Activated T-helper 2 cell treated with anti-CD3 and anti-CD28 coated beads, Interferon-gamma antibody, Interleukin-2, Interleukin-4, amounts not matched to agents 10 μg/mL and 5 μg/mL and 100 μg/mL, durations not matched to agents 14 hours and 24 hours and 36 hours (primary cell): ENCODE data around the gene PEAK1. TPM values are rescaled to one million over a fixed set of nuclear protein-coding genes. Genes with fewer than 3 reads are reported as not detected.

Experiments
- DNase-seq: peaks from one replicate; pipeline ENCODE4 v3.0.0; 2021; ENCODE audit warnings: low spot score
- H3K27ac Mint-ChIP-seq: one replicate; pipeline ENCODE4 v1.8.0; 2021; ENCODE audit warnings: mixed read lengths
- H3K27me3 Mint-ChIP-seq: one replicate; pipeline ENCODE4 v1.8.0; 2021; ENCODE audit warnings: low read depth, mixed read lengths
- H3K36me3 Mint-ChIP-seq: one replicate; pipeline ENCODE4 v1.8.0; 2021; ENCODE audit warnings: low read depth, mixed read lengths
- H3K4me1 Mint-ChIP-seq: one replicate; pipeline ENCODE4 v1.8.0; 2021; ENCODE audit warnings: low read depth, mixed read lengths
- H3K4me3 Mint-ChIP-seq: one replicate; pipeline ENCODE4 v1.8.0; 2021; ENCODE audit warnings: low read depth, mild to moderate bottlenecking, moderate library complexity, mixed read lengths
- H3K9me3 Mint-ChIP-seq: one replicate; pipeline ENCODE4 v1.8.0; 2021; ENCODE audit warnings: mixed read lengths
- intact Hi-C: fragments of 100-400 bp; cut with micrococcal nuclease; formaldehyde crosslinking; loops from one replicate; pipeline ENCODE4 v1.15.1; 2023
- total RNA-seq: library from RNA; stranded (reverse); gene quantifications from 2 replicates; pipeline ENCODE4 v1.2.3, GENCODE V29; 2022

PEAK1 gene
- total RNA-seq, 1 donor from 2014 or later = 26.0 TPM

DNA sequence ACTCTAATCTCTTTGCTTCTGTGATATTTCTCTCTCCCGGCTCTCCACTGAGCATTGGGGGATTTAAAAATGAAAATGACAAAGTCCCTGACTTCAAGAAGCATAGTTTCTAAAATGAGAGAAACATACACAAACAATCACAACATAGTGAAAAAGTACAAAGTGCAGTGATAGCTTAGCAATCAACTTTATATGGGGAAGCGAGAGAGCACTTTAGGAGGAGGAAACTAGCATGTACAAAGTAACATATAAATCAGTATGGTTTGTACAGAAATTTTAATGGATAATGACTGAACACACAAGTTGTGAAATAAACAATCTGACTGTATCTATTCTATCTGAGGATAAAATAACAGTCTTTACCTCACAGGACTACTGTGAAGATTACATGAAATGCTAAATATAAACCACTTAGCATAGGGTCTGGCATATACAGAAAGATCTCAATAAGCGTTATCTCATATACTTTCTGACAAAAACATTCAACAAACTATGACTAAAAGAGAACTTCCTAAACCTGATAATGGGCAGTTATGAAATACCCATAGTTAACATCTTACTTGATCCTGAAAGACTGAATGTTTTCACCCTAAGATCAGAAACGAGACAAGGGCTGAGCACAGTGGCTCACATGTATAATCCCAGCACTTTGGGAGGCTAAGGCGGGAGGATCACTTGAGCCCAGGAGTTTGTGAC is 61.2 kb downstream of the PEAK1 start:
- Mint-ChIP-seq H3K4me1 (peaks cover 8% of the 10 kb centered on the region), H3K27ac (no peak overlapping the region), H3K27me3 (no peaks in the 10 kb centered on the region), H3K9me3 (no peaks in the 10 kb centered on the region), H3K4me3 (no peak overlapping the region), H3K36me3 (peaks cover 7% of the 10 kb centered on the region)
- DNase-seq = no peak
- intact Hi-C loops = loop anchor here (5.0 kb wide), 1 partner anchor 44 kb away; no protein-coding TSS in a partner anchor

GRCh38 chr15:77356305-77356704 is 63.6 kb downstream of the PEAK1 start:
- H3K36me3 Mint-ChIP-seq = no peaks in the 10 kb centered on the region
- no peak for DNase-seq
- no peak overlapping the region for H3K27ac Mint-ChIP-seq
- no peaks in the 10 kb centered on the region for H3K27me3 Mint-ChIP-seq
- H3K9me3 Mint-ChIP-seq = no peaks in the 10 kb centered on the region
- H3K4me3 Mint-ChIP-seq = no peak overlapping the region
- intact Hi-C loops = loop anchor here (5.0 kb wide), 1 partner anchor 46 kb away; no protein-coding TSS in a partner anchor
- H3K4me1 Mint-ChIP-seq = peaks cover 8% of the 10 kb centered on the region

- Mint-ChIP-seq H3K4me3 (no peak overlapping the region), H3K36me3 (no peaks in the 10 kb centered on the region), H3K4me1 (peaks cover 8% of the 10 kb centered on the region), H3K27ac (no peak overlapping the region), H3K27me3 (no peaks in the 10 kb centered on the region), H3K9me3 (no peaks in the 10 kb centered on the region)
- intact Hi-C loops = loop anchor here (5.0 kb wide), 1 partner anchor 47 kb away; no protein-coding TSS in a partner anchor
- DNase-seq = no peak
These were observed 64.6 kb downstream of the PEAK1 start for GRCh38 chr15:77355321-77355720.

GRCh38 chr15:77354063-77354462 is 65.8 kb downstream of the PEAK1 start:
- no peaks in the 10 kb centered on the region for H3K36me3 Mint-ChIP-seq
- intact Hi-C loops = no loop called here
- DNase-seq = no peak
- H3K4me1 Mint-ChIP-seq = peaks cover 8% of the 10 kb centered on the region
- no peaks in the 10 kb centered on the region for H3K9me3 Mint-ChIP-seq
- no peaks in the 10 kb centered on the region for H3K27me3 Mint-ChIP-seq
- no peak overlapping the region for H3K27ac Mint-ChIP-seq
- H3K4me3 Mint-ChIP-seq = no peak overlapping the region

DNA sequence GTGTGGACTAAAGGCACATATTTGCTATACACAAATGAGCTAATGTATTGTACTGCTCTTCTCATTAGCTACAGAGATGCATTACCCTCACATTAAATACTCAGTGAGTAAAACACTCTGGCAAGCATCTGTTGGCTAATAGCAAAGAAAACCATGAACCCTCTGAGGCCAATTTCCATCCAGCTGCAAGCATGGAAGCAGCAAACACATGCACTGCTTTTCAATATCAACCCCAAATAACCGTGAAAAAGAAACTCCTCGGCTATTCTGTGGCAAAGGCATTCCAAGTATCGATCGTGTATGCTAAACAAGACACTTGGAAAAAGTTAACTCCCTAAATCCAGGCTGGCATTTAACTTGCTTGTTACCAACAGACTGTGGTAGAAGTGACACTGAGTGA is 67.0 kb downstream of the PEAK1 start:
- peaks cover 10% of the 10 kb centered on the region for H3K4me1 Mint-ChIP-seq
- no peaks in the 10 kb centered on the region for H3K9me3 Mint-ChIP-seq
- no peak overlapping the region for H3K27ac Mint-ChIP-seq
- DNase-seq = no peak
- no peaks in the 10 kb centered on the region for H3K36me3 Mint-ChIP-seq
- no peaks in the 10 kb centered on the region for H3K27me3 Mint-ChIP-seq
- intact Hi-C loops = no loop called here
- H3K4me3 Mint-ChIP-seq = no peak overlapping the region

GRCh38 chr15:77350792-77351191 is 69.1 kb downstream of the PEAK1 start:
- DNase-seq = no peak
- Mint-ChIP-seq H3K9me3 (no peaks in the 10 kb centered on the region), H3K27me3 (no peaks in the 10 kb centered on the region), H3K36me3 (peaks cover 13% of the 10 kb centered on the region), H3K27ac (no peak overlapping the region), H3K4me1 (peaks cover 18% of the 10 kb centered on the region), H3K4me3 (no peak overlapping the region)
- intact Hi-C loops = no loop called here

DNA sequence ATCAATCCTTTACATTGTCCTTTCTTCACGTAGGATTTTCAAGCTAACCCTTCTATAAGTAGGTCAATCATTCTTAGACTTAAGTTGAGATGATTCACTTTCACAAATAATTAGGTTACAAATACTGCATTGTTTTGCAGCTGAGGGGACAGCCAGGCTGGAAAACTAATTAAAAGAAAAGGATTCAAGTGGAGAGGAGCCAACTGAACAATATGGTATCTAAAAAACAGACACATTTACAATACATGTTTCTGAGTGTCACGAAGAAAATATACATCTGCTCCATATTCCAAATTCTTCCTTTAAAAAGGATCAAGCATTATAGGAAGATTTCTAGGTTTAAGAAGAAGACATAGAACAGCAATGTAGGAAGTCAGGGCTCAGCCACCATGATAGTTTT is 70.2 kb downstream of the PEAK1 start:
- peaks cover 19% of the 10 kb centered on the region for H3K36me3 Mint-ChIP-seq

GRCh38 chr15:77348511-77348910 is 71.4 kb downstream of the PEAK1 start:
- H3K27me3 Mint-ChIP-seq = no peaks in the 10 kb centered on the region
- no peak for DNase-seq
- intact Hi-C loops = no loop called here
- no peak overlapping the region for H3K27ac Mint-ChIP-seq
- peaks cover 20% of the 10 kb centered on the region for H3K36me3 Mint-ChIP-seq
- peaks cover 6% of the 10 kb centered on the region for H3K9me3 Mint-ChIP-seq
- H3K4me3 Mint-ChIP-seq = no peak overlapping the region
- peaks cover 11% of the 10 kb centered on the region for H3K4me1 Mint-ChIP-seq

More for the DNA sequence above, 70.2 kb downstream of the PEAK1 start:
- intact Hi-C loops = no loop called here
- no peak for DNase-seq
- Mint-ChIP-seq H3K4me1 (peaks cover 18% of the 10 kb centered on the region), H3K9me3 (peaks cover 4% of the 10 kb centered on the region), H3K27me3 (no peaks in the 10 kb centered on the region), H3K27ac (no peak overlapping the region), H3K4me3 (no peak overlapping the region)

DNA sequence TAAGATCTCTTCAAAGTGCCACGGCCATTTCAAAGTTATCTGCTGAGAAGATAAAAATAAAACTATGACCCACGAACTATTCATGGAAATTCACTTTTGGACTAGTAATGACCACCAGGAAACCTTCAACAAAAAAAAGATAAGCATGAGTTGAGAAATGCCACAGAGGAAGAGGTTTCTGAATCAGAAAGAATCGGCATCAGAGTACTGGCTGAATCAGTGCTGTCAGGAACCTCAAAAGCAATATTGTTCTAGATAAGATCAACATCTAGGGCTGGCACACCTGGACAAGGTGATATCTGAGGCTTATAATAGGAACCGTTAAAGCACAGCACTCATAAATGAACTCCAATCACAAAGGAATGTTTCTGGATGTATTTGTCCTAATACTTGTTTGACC is 72.7 kb downstream of the PEAK1 start:
- peaks cover 11% of the 10 kb centered on the region for H3K4me1 Mint-ChIP-seq
- H3K27ac Mint-ChIP-seq = no peak overlapping the region
- no peak overlapping the region for H3K4me3 Mint-ChIP-seq
- no peak for DNase-seq
- peaks cover 20% of the 10 kb centered on the region for H3K36me3 Mint-ChIP-seq
- intact Hi-C loops = no loop called here
- peaks cover 12% of the 10 kb centered on the region for H3K9me3 Mint-ChIP-seq
- H3K27me3 Mint-ChIP-seq = no peaks in the 10 kb centered on the region

GRCh38 chr15:77346245-77347036 is 73.5 kb downstream of the PEAK1 start:
- peaks cover 18% of the 10 kb centered on the region for H3K9me3 Mint-ChIP-seq
- no peaks in the 10 kb centered on the region for H3K27me3 Mint-ChIP-seq
- no peak overlapping the region for H3K4me3 Mint-ChIP-seq
- H3K4me1 Mint-ChIP-seq = peaks cover 11% of the 10 kb centered on the region
- peaks cover 22% of the 10 kb centered on the region for H3K36me3 Mint-ChIP-seq
- H3K27ac Mint-ChIP-seq = no peak overlapping the region
- intact Hi-C loops = no loop called here
- no peak for DNase-seq

- no peak for DNase-seq
- H3K9me3 Mint-ChIP-seq = peaks cover 19% of the 10 kb centered on the region
- H3K4me1 Mint-ChIP-seq = peaks cover 8% of the 10 kb centered on the region
- no peak overlapping the region for H3K4me3 Mint-ChIP-seq
- intact Hi-C loops = no loop called here
- no peak overlapping the region for H3K27ac Mint-ChIP-seq
- H3K27me3 Mint-ChIP-seq = no peaks in the 10 kb centered on the region
- peaks cover 23% of the 10 kb centered on the region for H3K36me3 Mint-ChIP-seq
These were observed 77.1 kb downstream of the PEAK1 start for GRCh38 chr15:77342807-77343206.

GRCh38 chr15:77340245-77340644 is 79.7 kb downstream of the PEAK1 start:
- no peak for DNase-seq
- Mint-ChIP-seq H3K9me3 (peaks cover 19% of the 10 kb centered on the region), H3K4me1 (no peaks in the 10 kb centered on the region), H3K27ac (no peak overlapping the region), H3K4me3 (no peak overlapping the region), H3K36me3 (peaks cover 10% of the 10 kb centered on the region), H3K27me3 (peaks cover 3% of the 10 kb centered on the region)
- intact Hi-C loops = no loop called here

- DNase-seq = no peak
- Mint-ChIP-seq H3K36me3 (no peaks in the 10 kb centered on the region), H3K4me1 (no peaks in the 10 kb centered on the region), H3K27me3 (peaks cover 5% of the 10 kb centered on the region), H3K27ac (no peak overlapping the region), H3K4me3 (no peak overlapping the region), H3K9me3 (no peaks in the 10 kb centered on the region)
- intact Hi-C loops = no loop called here
These were observed 83.9 kb downstream of the PEAK1 start for GRCh38 chr15:77336006-77336405.
